Tibial nerve (tissue), 4 donors: ENCODE measurements around the gene FAM156B.
"Not testable (repeated sequence)": the region's sequence is repeated elsewhere in the genome, so short reads cannot be mapped to it uniquely, and the experiment has no call there.

Experiments used
- EP300 ChIP-seq, 2 donors: sonication (generic); formaldehyde crosslinking; IDR thresholded peaks; one replicate each; pipeline ENCODE4 v1.6.1; 2017; ENCODE audit warnings: antibody characterized with exemption in 2 of 2, mild to moderate bottlenecking in 1 of 2
- POLR2A ChIP-seq, 2 donors: fragments of 450-650 bp; IDR thresholded peaks; one replicate each; pipeline ENCODE4 v1.6.1; 2017; ENCODE audit warnings: antibody characterized with exemption in 2 of 2, mild to moderate bottlenecking in 2 of 2, moderate library complexity in 2 of 2
- TF ChIP-seq, protein P1 (sequence below), 5 experiments: fragments of 200-600 bp in 3 of 5; fragments of 450-650 bp in 2 of 5; sonication (generic) in 3 of 5; IDR thresholded peaks; one replicate each; pipeline ENCODE4 v1.5.1; 2016 to 2019; ENCODE audit warnings: antibody characterized with exemption in 5 of 5, mild to moderate bottlenecking in 3 of 5, moderate library complexity in 2 of 5

- not testable (repeated sequence) for TF ChIP-seq EP300, POLR2A (IDR thresholded peaks at IDR 0.05)
- TF ChIP-seq, protein P1, sequence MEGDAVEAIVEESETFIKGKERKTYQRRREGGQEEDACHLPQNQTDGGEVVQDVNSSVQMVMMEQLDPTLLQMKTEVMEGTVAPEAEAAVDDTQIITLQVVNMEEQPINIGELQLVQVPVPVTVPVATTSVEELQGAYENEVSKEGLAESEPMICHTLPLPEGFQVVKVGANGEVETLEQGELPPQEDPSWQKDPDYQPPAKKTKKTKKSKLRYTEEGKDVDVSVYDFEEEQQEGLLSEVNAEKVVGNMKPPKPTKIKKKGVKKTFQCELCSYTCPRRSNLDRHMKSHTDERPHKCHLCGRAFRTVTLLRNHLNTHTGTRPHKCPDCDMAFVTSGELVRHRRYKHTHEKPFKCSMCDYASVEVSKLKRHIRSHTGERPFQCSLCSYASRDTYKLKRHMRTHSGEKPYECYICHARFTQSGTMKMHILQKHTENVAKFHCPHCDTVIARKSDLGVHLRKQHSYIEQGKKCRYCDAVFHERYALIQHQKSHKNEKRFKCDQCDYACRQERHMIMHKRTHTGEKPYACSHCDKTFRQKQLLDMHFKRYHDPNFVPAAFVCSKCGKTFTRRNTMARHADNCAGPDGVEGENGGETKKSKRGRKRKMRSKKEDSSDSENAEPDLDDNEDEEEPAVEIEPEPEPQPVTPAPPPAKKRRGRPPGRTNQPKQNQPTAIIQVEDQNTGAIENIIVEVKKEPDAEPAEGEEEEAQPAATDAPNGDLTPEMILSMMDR (IDR thresholded peaks at IDR 0.05), result not testable (repeated sequence)
Observed at GRCh38 chrX:52907137-52907536, 10.0 kb downstream of the FAM156B start.
